ENCODE results near the gene EIF3J. TPM values are rescaled to one million over a fixed set of nuclear protein-coding genes. Genes with fewer than 3 reads are reported as not detected.

The EIF3J gene
- total RNA-seq, 1 experiment from 2014 or later: 76.1 TPM

DNA sequence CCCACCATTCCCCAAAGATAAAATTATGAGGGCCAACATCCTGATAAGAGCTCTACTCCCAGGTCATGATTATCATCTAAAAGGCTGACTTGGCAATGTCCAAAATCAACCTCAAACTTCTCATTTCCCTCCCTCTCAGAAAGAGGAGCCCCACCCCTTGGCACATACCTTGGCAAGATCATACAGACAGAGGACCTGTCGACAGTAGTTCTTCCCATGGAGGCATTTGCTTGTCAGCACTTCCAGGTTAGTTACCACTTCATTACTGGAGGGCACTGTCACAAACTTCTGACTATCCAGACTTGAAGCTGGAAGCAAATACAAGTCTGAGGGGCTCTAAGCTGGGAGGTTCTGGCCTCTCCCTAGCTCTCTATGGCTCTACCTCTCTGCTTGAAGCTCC lies 37.8 kb downstream of the EIF3J start:
- Mint-ChIP-seq H3K27ac (no peak overlapping the region), H3K27me3 (ENCODE audit: low read depth) (no peaks in the 10 kb centered on the region), H3K36me3 (peaks cover 26% of the 10 kb centered on the region), H3K4me3 (no peak overlapping the region), H3K4me1 (no peaks in the 10 kb centered on the region), H3K9me3 (no peaks in the 10 kb centered on the region)
- ATAC-seq (no peak), DNase-seq (ENCODE audit: low spot score) (no peak)
- TF ChIP-seq SP1 (CRISPR knock-in tag; conservative IDR thresholded peaks at IDR 0.05): no peak
- TF ChIP-seq USF1 (CRISPR knock-in tag; IDR thresholded peaks at IDR 0.05): no peak
- TF ChIP-seq MYBL2 (CRISPR knock-in tag; IDR thresholded peaks at IDR 0.05): no peak
- TF ChIP-seq GRHL2 (CRISPR knock-in tag; IDR thresholded peaks at IDR 0.05; ENCODE audit: insufficient replicate concordance, severe bottlenecking): no peak
- TF ChIP-seq ETV6 (CRISPR knock-in tag; IDR thresholded peaks at IDR 0.05): no peak
- TF ChIP-seq KAT7 (CRISPR knock-in tag; IDR thresholded peaks at IDR 0.05; ENCODE audit: borderline replicate concordance): no peak
- TF ChIP-seq, protein P1, sequence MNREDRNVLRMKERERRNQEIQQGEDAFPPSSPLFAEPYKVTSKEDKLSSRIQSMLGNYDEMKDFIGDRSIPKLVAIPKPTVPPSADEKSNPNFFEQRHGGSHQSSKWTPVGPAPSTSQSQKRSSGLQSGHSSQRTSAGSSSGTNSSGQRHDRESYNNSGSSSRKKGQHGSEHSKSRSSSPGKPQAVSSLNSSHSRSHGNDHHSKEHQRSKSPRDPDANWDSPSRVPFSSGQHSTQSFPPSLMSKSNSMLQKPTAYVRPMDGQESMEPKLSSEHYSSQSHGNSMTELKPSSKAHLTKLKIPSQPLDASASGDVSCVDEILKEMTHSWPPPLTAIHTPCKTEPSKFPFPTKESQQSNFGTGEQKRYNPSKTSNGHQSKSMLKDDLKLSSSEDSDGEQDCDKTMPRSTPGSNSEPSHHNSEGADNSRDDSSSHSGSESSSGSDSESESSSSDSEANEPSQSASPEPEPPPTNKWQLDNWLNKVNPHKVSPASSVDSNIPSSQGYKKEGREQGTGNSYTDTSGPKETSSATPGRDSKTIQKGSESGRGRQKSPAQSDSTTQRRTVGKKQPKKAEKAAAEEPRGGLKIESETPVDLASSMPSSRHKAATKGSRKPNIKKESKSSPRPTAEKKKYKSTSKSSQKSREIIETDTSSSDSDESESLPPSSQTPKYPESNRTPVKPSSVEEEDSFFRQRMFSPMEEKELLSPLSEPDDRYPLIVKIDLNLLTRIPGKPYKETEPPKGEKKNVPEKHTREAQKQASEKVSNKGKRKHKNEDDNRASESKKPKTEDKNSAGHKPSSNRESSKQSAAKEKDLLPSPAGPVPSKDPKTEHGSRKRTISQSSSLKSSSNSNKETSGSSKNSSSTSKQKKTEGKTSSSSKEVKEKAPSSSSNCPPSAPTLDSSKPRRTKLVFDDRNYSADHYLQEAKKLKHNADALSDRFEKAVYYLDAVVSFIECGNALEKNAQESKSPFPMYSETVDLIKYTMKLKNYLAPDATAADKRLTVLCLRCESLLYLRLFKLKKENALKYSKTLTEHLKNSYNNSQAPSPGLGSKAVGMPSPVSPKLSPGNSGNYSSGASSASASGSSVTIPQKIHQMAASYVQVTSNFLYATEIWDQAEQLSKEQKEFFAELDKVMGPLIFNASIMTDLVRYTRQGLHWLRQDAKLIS (CRISPR knock-in tag; IDR thresholded peaks at IDR 0.05; ENCODE audit: borderline replicate concordance): no peak
- TF ChIP-seq MLX (CRISPR knock-in tag; IDR thresholded peaks at IDR 0.05): no peak
- POLR2A ChIA-PET: no interaction called here
- CTCF ChIA-PET: interaction anchor here (1.9 kb wide), 1 partner anchor 9 kb away, joined by 13 read pairs; no protein-coding TSS in a partner anchor

DNA sequence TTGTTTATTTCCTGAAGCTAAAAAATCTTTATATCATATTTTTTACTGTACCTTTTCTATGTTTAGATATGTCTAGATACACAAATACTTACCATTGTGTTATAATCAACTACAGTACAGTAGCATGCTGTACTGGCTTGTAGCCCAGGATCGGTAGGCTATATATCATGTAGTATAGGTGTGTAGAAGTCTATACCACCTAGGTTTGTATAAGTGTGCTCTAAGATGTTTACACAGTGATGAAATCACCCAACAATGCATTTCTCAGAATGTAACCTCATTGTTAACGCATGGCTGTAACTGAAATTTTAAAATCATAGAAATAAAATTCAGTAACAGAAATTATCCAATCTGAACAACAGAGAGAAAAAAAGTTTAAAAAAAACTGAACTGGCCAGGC lies 43.2 kb downstream of the EIF3J start:
- H3K36me3 Mint-ChIP-seq: peaks cover 44% of the 10 kb centered on the region
- no peak for DNase-seq (ENCODE audit: low spot score)
- POLR2A ChIA-PET: no interaction called here
- no peaks in the 10 kb centered on the region for H3K9me3 Mint-ChIP-seq
- H3K27ac Mint-ChIP-seq: no peak overlapping the region
- TF ChIP-seq, protein P2, sequence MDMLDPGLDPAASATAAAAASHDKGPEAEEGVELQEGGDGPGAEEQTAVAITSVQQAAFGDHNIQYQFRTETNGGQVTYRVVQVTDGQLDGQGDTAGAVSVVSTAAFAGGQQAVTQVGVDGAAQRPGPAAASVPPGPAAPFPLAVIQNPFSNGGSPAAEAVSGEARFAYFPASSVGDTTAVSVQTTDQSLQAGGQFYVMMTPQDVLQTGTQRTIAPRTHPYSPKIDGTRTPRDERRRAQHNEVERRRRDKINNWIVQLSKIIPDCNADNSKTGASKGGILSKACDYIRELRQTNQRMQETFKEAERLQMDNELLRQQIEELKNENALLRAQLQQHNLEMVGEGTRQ (CRISPR knock-in tag; IDR thresholded peaks at IDR 0.05): no peak
- no peak for TF ChIP-seq HMGA2 (CRISPR knock-in tag; IDR thresholded peaks at IDR 0.05)
- H3K27me3 Mint-ChIP-seq (ENCODE audit: low read depth): no peaks in the 10 kb centered on the region
- H3K4me1 Mint-ChIP-seq: no peaks in the 10 kb centered on the region
- H3K4me3 Mint-ChIP-seq: no peak overlapping the region
- CTCF ChIA-PET: interaction anchor here (0.7 to 1.6 kb wide), 2 partner anchors 83 to 689 kb away, joined by 4 to 8 read pairs; partner anchors contain the start of gene SPG11
- no peak for ATAC-seq

GRCh38 chr15:44584162-44584749 lies 47.3 kb downstream of the EIF3J start:
- Mint-ChIP-seq H3K27me3 (ENCODE audit: low read depth) (no peaks in the 10 kb centered on the region), H3K36me3 (peaks cover 65% of the 10 kb centered on the region)
- no peak for TF ChIP-seq IRF1 (CRISPR knock-in tag; IDR thresholded peaks at IDR 0.05)
- TF ChIP-seq, protein P3, sequence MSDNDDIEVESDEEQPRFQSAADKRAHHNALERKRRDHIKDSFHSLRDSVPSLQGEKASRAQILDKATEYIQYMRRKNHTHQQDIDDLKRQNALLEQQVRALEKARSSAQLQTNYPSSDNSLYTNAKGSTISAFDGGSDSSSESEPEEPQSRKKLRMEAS (CRISPR knock-in tag; IDR thresholded peaks at IDR 0.05): no peak
- TF ChIP-seq MLX (CRISPR knock-in tag; IDR thresholded peaks at IDR 0.05): no peak
- no peak for TF ChIP-seq ZNF219 (CRISPR knock-in tag; IDR thresholded peaks at IDR 0.05; ENCODE audit: borderline replicate concordance)
- TF ChIP-seq CBFB (CRISPR knock-in tag; IDR thresholded peaks at IDR 0.05; ENCODE audit: low read depth): no peak
- TF ChIP-seq ATF1 (CRISPR knock-in tag; IDR thresholded peaks at IDR 0.05): no peak
- 0 out of 2 replicates have a peak, but pooled peaks have one; percentile 27 for TF ChIP-seq CTCF (IDR thresholded peaks at IDR 0.05)
- TF ChIP-seq FOXJ3 (CRISPR knock-in tag; IDR thresholded peaks at IDR 0.05; ENCODE audit: borderline replicate concordance): no peak

More at GRCh38 chr15:44584162-44584749, 47.3 kb downstream of the EIF3J start:
- Mint-ChIP-seq H3K27ac (no peak overlapping the region), H3K4me3 (no peak overlapping the region), H3K9me3 (no peaks in the 10 kb centered on the region), H3K4me1 (no peaks in the 10 kb centered on the region)
- DNase-seq (ENCODE audit: low spot score) (peak; percentile 67), ATAC-seq (peak; percentile 98)
- CTCF ChIA-PET: interaction anchor here (0.6 to 1.8 kb wide), 24 partner anchors 9 to 336 kb away, joined by 3 to 17 read pairs (median 4); partner anchors contain the start of genes EIF3J, SPG11 and TRIM69
- POLR2A ChIA-PET: interaction anchor here (0.6 to 1.1 kb wide), 3 partner anchors 48 to 154 kb away, joined by 3 to 5 read pairs (median 3); partner anchors contain the start of genes EIF3J and SPG11

Data from WTC11 (cell line).